ENCODE measurements around the gene DNAI4.

DNAI4 gene

DNA sequence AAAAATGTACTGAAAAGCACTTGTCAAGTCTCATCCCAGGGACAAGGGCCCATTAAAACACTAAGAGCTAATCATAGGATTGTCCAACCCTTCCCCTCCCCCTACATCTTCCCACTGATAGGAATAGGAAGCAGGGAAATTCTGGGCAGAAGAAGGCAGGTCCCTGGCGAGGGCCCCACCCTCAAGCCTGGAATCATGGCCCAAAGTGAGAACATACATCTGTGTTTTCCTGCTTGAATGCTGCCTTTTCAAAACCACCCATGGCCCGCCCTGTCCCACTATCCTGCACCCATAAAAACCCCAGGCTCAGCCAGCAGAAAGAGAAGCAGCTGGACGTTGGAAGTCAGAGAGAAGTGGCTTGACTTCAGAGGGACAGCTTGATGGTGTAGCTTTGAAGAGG, 4.8 kb downstream of the DNAI4 start:
- DNase-seq (ENCODE audit: low read depth in 1 of 2, low spot score in 1 of 2), result no peak
- Histone ChIP-seq H3K4me3 (replicated peaks; ENCODE audit: insufficient read depth, low read length) (no peak overlapping the region), H3K27ac (replicated peaks) (no peak overlapping the region), H3K27me3 (ENCODE audit: insufficient read depth, poor library complexity, severe bottlenecking) (no peaks in the 10 kb centered on the region)
- TF ChIP-seq SPI1 (IDR thresholded peaks at IDR 0.05; ENCODE audit: borderline replicate concordance, low read depth) (no peak), REST (IDR thresholded peaks at IDR 0.05; ENCODE audit: insufficient replicate concordance, low read depth) (no peak), POLR2AphosphoS5 (IDR thresholded peaks at IDR 0.05; ENCODE audit: low read depth) (no peak), GABPA (IDR thresholded peaks at IDR 0.05; ENCODE audit: low read depth) (no peak)
- TF ChIP-seq, protein P1, sequence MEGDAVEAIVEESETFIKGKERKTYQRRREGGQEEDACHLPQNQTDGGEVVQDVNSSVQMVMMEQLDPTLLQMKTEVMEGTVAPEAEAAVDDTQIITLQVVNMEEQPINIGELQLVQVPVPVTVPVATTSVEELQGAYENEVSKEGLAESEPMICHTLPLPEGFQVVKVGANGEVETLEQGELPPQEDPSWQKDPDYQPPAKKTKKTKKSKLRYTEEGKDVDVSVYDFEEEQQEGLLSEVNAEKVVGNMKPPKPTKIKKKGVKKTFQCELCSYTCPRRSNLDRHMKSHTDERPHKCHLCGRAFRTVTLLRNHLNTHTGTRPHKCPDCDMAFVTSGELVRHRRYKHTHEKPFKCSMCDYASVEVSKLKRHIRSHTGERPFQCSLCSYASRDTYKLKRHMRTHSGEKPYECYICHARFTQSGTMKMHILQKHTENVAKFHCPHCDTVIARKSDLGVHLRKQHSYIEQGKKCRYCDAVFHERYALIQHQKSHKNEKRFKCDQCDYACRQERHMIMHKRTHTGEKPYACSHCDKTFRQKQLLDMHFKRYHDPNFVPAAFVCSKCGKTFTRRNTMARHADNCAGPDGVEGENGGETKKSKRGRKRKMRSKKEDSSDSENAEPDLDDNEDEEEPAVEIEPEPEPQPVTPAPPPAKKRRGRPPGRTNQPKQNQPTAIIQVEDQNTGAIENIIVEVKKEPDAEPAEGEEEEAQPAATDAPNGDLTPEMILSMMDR (IDR thresholded peaks at IDR 0.05; ENCODE audit: insufficient read depth, low read length), result no peak

DNA sequence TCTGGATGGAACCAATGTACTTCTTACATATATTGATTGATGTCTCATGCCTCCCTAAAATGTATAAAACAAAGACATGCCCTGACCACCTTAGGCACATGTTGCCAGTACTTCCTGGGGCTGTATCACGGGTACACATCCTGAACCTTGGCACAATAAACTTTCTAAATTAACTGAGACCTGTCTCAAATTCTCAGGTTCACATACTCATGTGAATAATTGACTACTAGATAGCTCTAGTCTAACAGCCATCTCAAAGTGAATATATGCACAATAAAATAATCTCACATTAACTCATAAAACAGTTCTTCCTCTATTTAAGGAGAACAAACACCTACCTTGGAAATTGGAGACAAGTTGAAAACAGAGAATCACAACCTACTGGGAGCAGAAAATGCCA, 5.6 kb downstream of the DNAI4 start:
- TF ChIP-seq, protein P1 (IDR thresholded peaks at IDR 0.05; ENCODE audit: insufficient read depth, low read length), result no peak
- TF ChIP-seq SPI1 (IDR thresholded peaks at IDR 0.05; ENCODE audit: borderline replicate concordance, low read depth) (no peak), REST (IDR thresholded peaks at IDR 0.05; ENCODE audit: insufficient replicate concordance, low read depth) (no peak), POLR2AphosphoS5 (IDR thresholded peaks at IDR 0.05; ENCODE audit: low read depth) (no peak), GABPA (IDR thresholded peaks at IDR 0.05; ENCODE audit: low read depth) (no peak)
- Histone ChIP-seq H3K27ac (replicated peaks) (no peak overlapping the region), H3K4me3 (replicated peaks; ENCODE audit: insufficient read depth, low read length) (no peak overlapping the region), H3K27me3 (ENCODE audit: insufficient read depth, poor library complexity, severe bottlenecking) (no peaks in the 10 kb centered on the region)
- no peak for DNase-seq (ENCODE audit: low read depth in 1 of 2, low spot score in 1 of 2)

GRCh38 chr1:66917476-66917875, 7.2 kb downstream of the DNAI4 start:
- H3K4me3 ChIP-seq (replicated peaks; ENCODE audit: insufficient read depth, low read length), result no peak overlapping the region
- DNase-seq (ENCODE audit: low read depth in 1 of 2, low spot score in 1 of 2), result no peak
- TF ChIP-seq, protein P1 (IDR thresholded peaks at IDR 0.05; ENCODE audit: insufficient read depth, low read length), result no peak
- TF ChIP-seq GABPA (IDR thresholded peaks at IDR 0.05; ENCODE audit: low read depth), result no peak
- TF ChIP-seq REST (IDR thresholded peaks at IDR 0.05; ENCODE audit: insufficient replicate concordance, low read depth), result no peak
- no peak for TF ChIP-seq SPI1 (IDR thresholded peaks at IDR 0.05; ENCODE audit: borderline replicate concordance, low read depth)
- no peak for TF ChIP-seq POLR2AphosphoS5 (IDR thresholded peaks at IDR 0.05; ENCODE audit: low read depth)
- no peaks in the 10 kb centered on the region for H3K27me3 ChIP-seq (ENCODE audit: insufficient read depth, poor library complexity, severe bottlenecking)
- H3K27ac ChIP-seq (replicated peaks), result no peak overlapping the region
